BE2C (cell line): ENCODE measurements around the gene SLC39A11.
"Not testable (repeated sequence)": the region's sequence is repeated elsewhere in the genome, so short reads cannot be mapped to it uniquely, and the experiment has no call there.

Source experiments
- DNase-seq: peaks from one replicate; pipeline ENCODE4 v3.0.0-alpha.2; 2020
- H3K27me3 ChIP-seq: fragments of 250-450 bp; sonication (Bioruptor Pico); 2 replicates; pipeline ENCODE4 v1.5.1; 2020; ENCODE audit warnings: mild to moderate bottlenecking
- H3K36me3 ChIP-seq: fragments of 250-450 bp; sonication (Bioruptor Pico); 2 replicates; pipeline ENCODE4 v1.5.1; 2020; ENCODE audit warnings: mild to moderate bottlenecking
- H3K4me1 ChIP-seq: fragments of 250-450 bp; sonication (Bioruptor Pico); 2 replicates; pipeline ENCODE4 v1.5.1; 2020
- H3K4me3 ChIP-seq: 2 replicates; pipeline ENCODE4 v1.5.1; 2011; ENCODE audit warnings: low read depth, low read length
- H3K9me3 ChIP-seq: fragments of 250-450 bp; sonication (Bioruptor Pico); 2 replicates; pipeline ENCODE4 v1.5.1; 2020
- CTCF ChIP-seq: IDR thresholded peaks from 2 replicates; pipeline ENCODE4 v1.5.1; 2012; ENCODE audit warnings: mild to moderate bottlenecking, low read depth, low read length

The SLC39A11 gene

GRCh38 chr17:73071066-73071999, 21.2 kb downstream of the SLC39A11 start:
- no peaks in the 10 kb centered on the region; the same call in 1 of the 2 replicates for H3K9me3 ChIP-seq
- TF ChIP-seq CTCF = no peak
- peaks cover 6% of the 10 kb centered on the region for H3K36me3 ChIP-seq
- no peaks in the 10 kb centered on the region for H3K27me3 ChIP-seq
- H3K4me1 ChIP-seq = peaks cover 24% of the 10 kb centered on the region
- H3K4me3 ChIP-seq = no peak overlapping the region
- no peak for DNase-seq

GRCh38 chr17:73069841-73070240, 22.6 kb downstream of the SLC39A11 start:
- H3K36me3 ChIP-seq = peaks cover 6% of the 10 kb centered on the region
- H3K4me1 ChIP-seq = peaks cover 20% of the 10 kb centered on the region
- no peak overlapping the region for H3K4me3 ChIP-seq
- DNase-seq = no peak
- no peak for TF ChIP-seq CTCF
- H3K27me3 ChIP-seq = no peaks in the 10 kb centered on the region
- H3K9me3 ChIP-seq = no peaks in the 10 kb centered on the region; the same call in 1 of the 2 replicates

- Histone ChIP-seq H3K36me3 (peaks cover 6% of the 10 kb centered on the region), H3K9me3 (no peaks in the 10 kb centered on the region; the same call in 1 of the 2 replicates), H3K4me1 (peaks cover 25% of the 10 kb centered on the region), H3K27me3 (no peaks in the 10 kb centered on the region), H3K4me3 (no peak overlapping the region)
- no peak for TF ChIP-seq CTCF
- DNase-seq = no peak
Observed at GRCh38 chr17:73069164-73069770, 23.2 kb downstream of the SLC39A11 start.

GRCh38 chr17:73068322-73069153, 23.9 kb downstream of the SLC39A11 start:
- DNase-seq = peak; percentile 32
- Histone ChIP-seq H3K27me3 (no peaks in the 10 kb centered on the region), H3K9me3 (no peaks in the 10 kb centered on the region; the same call in 1 of the 2 replicates), H3K4me1 (peaks cover 26% of the 10 kb centered on the region), H3K4me3 (no peak overlapping the region), H3K36me3 (peaks cover 6% of the 10 kb centered on the region)
- TF ChIP-seq CTCF = no peak

- not testable (repeated sequence) for H3K4me3 ChIP-seq, H3K27me3 ChIP-seq, H3K36me3 ChIP-seq, H3K9me3 ChIP-seq, DNase-seq
- peaks cover 32% of the 10 kb centered on the region for H3K4me1 ChIP-seq
Observed at GRCh38 chr17:73067699-73068098, 24.8 kb downstream of the SLC39A11 start.

- no peak for TF ChIP-seq CTCF
- Histone ChIP-seq H3K9me3 (no peaks in the 10 kb centered on the region; the same call in 1 of the 2 replicates), H3K4me1 (peaks cover 32% of the 10 kb centered on the region), H3K36me3 (peaks cover 6% of the 10 kb centered on the region), H3K27me3 (no peaks in the 10 kb centered on the region), H3K4me3 (no peak overlapping the region)
- DNase-seq = no peak
Observed at GRCh38 chr17:73067075-73067474, 25.4 kb downstream of the SLC39A11 start.
